Measurements from ENCODE around the gene NUDT13.

DNA sequence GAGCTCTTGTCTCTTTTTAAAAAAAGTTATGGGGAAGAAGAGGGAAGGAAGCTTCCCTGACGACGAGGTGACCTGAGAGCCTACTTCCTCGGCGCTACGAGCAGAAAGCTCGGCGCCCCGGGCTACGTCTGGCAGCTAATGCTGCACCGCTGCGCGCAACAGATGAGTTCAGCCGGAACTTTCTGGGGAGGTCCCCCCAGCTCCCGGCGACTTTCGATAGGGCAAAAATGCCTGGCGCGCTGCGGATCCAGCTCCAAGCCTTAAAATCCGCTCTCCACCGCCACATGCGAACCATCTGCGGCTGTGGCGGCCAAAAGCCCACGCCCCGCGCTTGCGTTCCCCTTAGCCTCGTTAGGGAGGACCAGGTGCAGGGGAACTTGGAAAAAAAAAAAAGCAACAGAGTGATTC, 14.2 kb upstream of the NUDT13 start:
- TF ChIP-seq POLR2A (IDR thresholded peaks at IDR 0.05) = peak in 1 of 3 donors; percentile 73
- no peak for TF ChIP-seq CTCF (IDR thresholded peaks at IDR 0.05 in 8 of 11, conservative IDR thresholded peaks at IDR 0.05 in 3 of 11)
